GM12878 (cell line): ENCODE results near the gene ECHDC1. TPM values are rescaled to one million over a fixed set of nuclear protein-coding genes. Genes with fewer than 3 reads are reported as not detected.
A peak's percentile ranks its signal among the peaks of the same experiment; 100 is the strongest.

Experiments
- ATAC-seq: fragments of 200-7000 bp; cut with Tn5 transposase; 3 replicates; pipeline ENCODE4 v1.9.1; 2020; ENCODE audit warnings: mild to moderate bottlenecking, moderate library complexity
- BruUV-seq: library from RNA; stranded (reverse); fragments of 400-500 nt; replicated peaks from 2 replicates; lab custom pipeline; 2021; lab: Mats Ljungman, UMichigan
- CTCF ChIA-PET: fragments of 300-600 bp; sonication (Branson Sonifier 250); formaldehyde crosslinking; extraction: SDS; loops from one replicate; lab custom pipeline; 2021; ENCODE audit warnings: inconsistent platforms; lab: Yijun Ruan, JAX
- POLR2A ChIA-PET: fragments of 350-600 bp; formaldehyde crosslinking; extraction: SDS; loops from one replicate; lab custom pipeline; 2021; ENCODE audit warnings: inconsistent platforms; lab: Charles Lee
- RAD21 ChIA-PET: fragments of 300-600 bp; sonication (Branson Sonifier 250); formaldehyde crosslinking; loops from one replicate; lab custom pipeline; 2023; ENCODE audit warnings: antibody characterized with exemption; ENCODE audit not compliant: unreplicated experiment; lab: Charles Lee
- SMC1A ChIA-PET: fragments of 300-600 bp; sonication (Branson Sonifier 250); formaldehyde crosslinking; loops from one replicate; lab custom pipeline; 2023; ENCODE audit not compliant: unreplicated experiment, uncharacterized antibody; lab: Charles Lee
- DNase-seq: peaks from one replicate; pipeline ENCODE4 v3.0.0-alpha.2; 2011; ENCODE audit warnings: low read depth, low spot score
- FAIRE-seq: peaks from 3 replicates; lab custom pipeline; 2011; peaks lifted over from hg19 to GRCh38; lab: Jason Lieb, UNC
- H2AFZ ChIP-seq: 2 replicates; pipeline ENCODE4 v1.6.0; 2011; ENCODE audit warnings: low read depth, low read length, control low read depth; ENCODE audit not compliant: control insufficient read depth
- H3K27ac ChIP-seq: 2 replicates; pipeline ENCODE4 v1.5.1; 2011; ENCODE audit warnings: control low read depth; ENCODE audit not compliant: control insufficient read depth, insufficient read depth
- H3K27me3 ChIP-seq, 2 experiments: replicated peaks in 1 of 2; 2 replicates each; pipeline versions ENCODE4 v1.6.0 to v1.6.1; 2011; ENCODE audit warnings: low read length in 1 of 2; ENCODE audit not compliant: control insufficient read depth in 2 of 2, insufficient read depth in 2 of 2
- H3K36me3 ChIP-seq, 2 experiments: 2 replicates each; pipeline ENCODE4 v1.5.1; 2011; ENCODE audit warnings: low read length in 1 of 2; ENCODE audit not compliant: control insufficient read depth in 2 of 2, insufficient read depth in 2 of 2
- H3K4me1 ChIP-seq: 2 replicates; pipeline ENCODE4 v1.6.1; 2011; ENCODE audit warnings: mild to moderate bottlenecking, low read length, moderate library complexity, mixed read lengths; ENCODE audit not compliant: control insufficient read depth, insufficient read depth
- H3K4me2 ChIP-seq: 2 replicates; pipeline ENCODE4 v1.6.0; 2011; ENCODE audit warnings: control low read depth; ENCODE audit not compliant: control insufficient read depth, insufficient read depth
- H3K4me3 ChIP-seq: fragments of 200-600 bp; sonication (generic); 2 replicates; pipeline ENCODE4 v1.5.1; 2016
- H3K79me2 ChIP-seq: 2 replicates; pipeline ENCODE4 v1.6.0; 2011; ENCODE audit warnings: low read length; ENCODE audit not compliant: control insufficient read depth, insufficient read depth
- H3K9ac ChIP-seq: 2 replicates; pipeline ENCODE4 v1.8.0; 2011; ENCODE audit warnings: low read length, control low read depth, mixed read lengths; ENCODE audit not compliant: control insufficient read depth, insufficient read depth
- H3K9me3 ChIP-seq: replicated peaks from 3 replicates; pipeline ENCODE4 v1.5.1; 2011; ENCODE audit warnings: mild to moderate bottlenecking, low read length; ENCODE audit not compliant: control insufficient read depth, insufficient read depth
- H4K20me1 ChIP-seq: 2 replicates; pipeline ENCODE4 v1.6.0; 2011; ENCODE audit not compliant: control insufficient read depth, insufficient read depth
- ESRRA ChIP-seq: IDR thresholded peaks from 2 replicates; pipeline ENCODE4 v1.6.1; 2012; ENCODE audit warnings: mild to moderate bottlenecking, low read length, improper control_type of control experiment
- FOXM1 ChIP-seq: IDR thresholded peaks from 2 replicates; pipeline ENCODE4 v1.6.1; 2012; ENCODE audit warnings: low read depth, mild to moderate bottlenecking, inconsistent platforms, low read length, moderate library complexity
- IKZF2 ChIP-seq, 2 experiments: fragments of 450-650 bp; IDR thresholded peaks; 2 replicates each; pipeline ENCODE4 v1.6.1; 2017; ENCODE audit warnings: mild to moderate bottlenecking in 2 of 2, moderate library complexity in 2 of 2
- JUNB ChIP-seq: IDR thresholded peaks from 2 replicates; pipeline ENCODE4 v1.6.1; 2016; ENCODE audit warnings: antibody characterized with exemption, mild to moderate bottlenecking
- MYC ChIP-seq: IDR thresholded peaks from 2 replicates; pipeline ENCODE4 v1.6.1; 2011; ENCODE audit warnings: mild to moderate bottlenecking, low read length, moderate library complexity, inconsistent platforms; ENCODE audit not compliant: insufficient read depth, insufficient replicate concordance, insufficient read length, severe bottlenecking
- NFXL1 ChIP-seq: fragments of 450-650 bp; IDR thresholded peaks from 2 replicates; pipeline ENCODE4 v1.6.1; 2017; ENCODE audit warnings: antibody characterized with exemption, mild to moderate bottlenecking, borderline replicate concordance
- NR2C2 ChIP-seq: IDR thresholded peaks from 2 replicates; pipeline ENCODE4 v1.6.1; 2011; ENCODE audit warnings: borderline replicate concordance, low read depth; ENCODE audit not compliant: control insufficient read depth, insufficient read length
- TCF3 ChIP-seq: IDR thresholded peaks from 2 replicates; pipeline ENCODE4 v1.6.1; 2012; ENCODE audit warnings: low read depth, mild to moderate bottlenecking, low read length, borderline replicate concordance; ENCODE audit not compliant: insufficient read depth
- YBX1 ChIP-seq: fragments of 450-650 bp; IDR thresholded peaks from 2 replicates; pipeline ENCODE4 v1.6.1; 2016; ENCODE audit warnings: antibody characterized with exemption
- ZZZ3 ChIP-seq: IDR thresholded peaks from 2 replicates; pipeline ENCODE4 v1.6.1; 2011; ENCODE audit warnings: low read depth; ENCODE audit not compliant: control insufficient read depth, insufficient read length
- WGBS: methylation state at CpG from one replicate; pipeline ENCODE4 v1.1.6; 2016; ENCODE audit warnings: low lambda C conversion rate; ENCODE audit not compliant: insufficient replicate concordance, insufficient coverage; ENCODE audit errors: missing lambda C conversion rate; 5-methylcytosine and 5-hydroxymethylcytosine counted together
- in situ Hi-C: fragments of 300-500 bp; cut with MboI; formaldehyde crosslinking; loops from 9 replicates; pipeline ENCODE4 v1.14.3; 2018; ENCODE audit warnings: mixed read lengths
- intact Hi-C: fragments of 100-400 bp; cut with micrococcal nuclease; formaldehyde crosslinking; loops from one replicate; pipeline ENCODE4 v1.14.2; 2022; ENCODE audit not compliant: unreplicated experiment
- polyA plus RNA-seq, 11 experiments: library from polyadenylated mRNA; depleted of rRNA in 4 of 11; unstranded in 6 of 11; stranded (reverse) in 5 of 11; fragments of >200 nt; fragmentation: Nextera tagmentation in 4 of 11; fragmentation: Illumina TruSeq in 1 of 11; extraction: Ambion mirVana in 4 of 11; extraction: Trizol in 1 of 11; gene quantifications; 1 replicate in 1 of 11; 2 replicates in 10 of 11; pipeline versions ENCODE4 v1.2.1 to v1.2.3, GENCODE V29; 2011 to 2016; ENCODE audit warnings: inconsistent platforms in 2 of 11, missing spikeins in 2 of 11, low read depth in 1 of 11
- total RNA-seq, 4 experiments: library from RNA; depleted of rRNA in 3 of 4; stranded (reverse); fragments of >200 nt in 3 of 4; fragmentation: Illumina TruSeq in 1 of 4; extraction: Trizol in 1 of 4; gene quantifications; 2 replicates each; pipeline versions ENCODE4 v1.2.1 to v1.2.3, GENCODE V29; 2013 to 2021
- TF ChIP-seq, protein P1 (sequence below): fragments of 450-650 bp; formaldehyde crosslinking; IDR thresholded peaks from 2 replicates; pipeline ENCODE4 v1.5.0; 2022; ENCODE audit warnings: mild to moderate bottlenecking, missing genetic modification characterization
- TF ChIP-seq, protein P2 (sequence below): fragments of 450-650 bp; IDR thresholded peaks from 2 replicates; pipeline ENCODE4 v1.6.1; 2017; ENCODE audit warnings: borderline replicate concordance
- TF ChIP-seq, protein P3 (sequence below): fragments of 450-650 bp; IDR thresholded peaks from 2 replicates; pipeline ENCODE4 v1.6.1; 2018; ENCODE audit warnings: borderline replicate concordance, mild to moderate bottlenecking; ENCODE audit not compliant: partially characterized antibody
- TF ChIP-seq, protein P4 (sequence below): IDR thresholded peaks from 2 replicates; pipeline ENCODE4 v1.6.1; 2011; ENCODE audit warnings: mild to moderate bottlenecking, low read depth, low read length, moderate library complexity; ENCODE audit not compliant: insufficient replicate concordance

ECHDC1 gene
- total and polyA plus RNA-seq, 10 of the 15 experiments (the other 5 are each of a cell fraction or from before 2014, with no cell fraction given) = 46.2 to 111 (median 70.7) TPM

DNA sequence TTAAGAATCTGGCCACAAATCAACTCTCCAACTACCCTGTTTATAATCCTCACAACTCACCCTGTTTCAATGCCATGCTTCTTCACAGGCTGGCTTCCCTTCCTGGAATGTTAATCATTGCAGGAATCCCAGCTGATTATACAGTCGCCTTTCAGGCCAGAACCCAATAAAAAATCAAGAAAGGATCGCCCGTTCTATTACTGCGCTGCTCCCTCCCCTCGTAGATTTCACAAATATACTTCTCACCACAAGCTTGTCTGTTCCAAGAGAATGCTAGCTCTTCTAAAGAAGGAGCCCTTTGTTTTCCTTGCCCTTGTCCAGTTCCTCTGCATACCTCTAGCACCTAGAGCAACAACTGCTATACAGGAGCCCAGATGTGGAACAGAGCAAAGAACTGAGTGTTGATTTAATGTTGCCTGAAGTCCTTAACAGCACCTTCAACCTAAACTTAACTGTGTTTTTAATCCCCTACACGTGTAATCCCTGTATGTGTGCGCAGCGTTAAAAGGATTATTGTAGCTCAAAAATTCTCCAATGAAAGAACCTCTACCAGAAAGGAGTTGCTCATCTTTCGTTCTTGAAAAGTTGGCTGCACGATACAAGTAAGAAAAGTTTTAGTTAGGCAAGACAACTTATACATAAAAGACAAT is 988 bp downstream of the ECHDC1 start:
- Histone ChIP-seq H3K9me3 (no peaks in the 10 kb centered on the region; the same call in 2 of the 3 replicates), H3K9ac (peak overlapping the region; percentile 97), H3K79me2 (peaks cover 69% of the 10 kb centered on the region), H2AFZ (peak overlapping the region; percentile 96), H3K4me2 (peak overlapping the region; percentile 95), H3K36me3 (no peaks in the 10 kb centered on the region), H4K20me1 (no peaks in the 10 kb centered on the region), H3K4me3 (peak overlapping the region; percentile 93), H3K27ac (peak overlapping the region; percentile 98), H3K4me1 (peaks cover 15% of the 10 kb centered on the region), H3K27me3 (no peaks in the 10 kb centered on the region)
- ChIA-PET SMC1A (interaction anchor here (1.0 to 2.4 kb wide), 11 partner anchors 19 to 141 kb away, joined by 3 to 20 read pairs (median 4); no protein-coding TSS in a partner anchor), POLR2A (interaction anchor here (0.6 to 2.4 kb wide), 5 partner anchors 9 to 121 kb away, joined by 3 to 12 read pairs (median 5); partner anchors contain the start of gene RNF146), RAD21 (interaction anchor here (0.7 to 2.8 kb wide), 5 partner anchors 9 to 78 kb away, joined by 3 to 14 read pairs (median 6); no protein-coding TSS in a partner anchor), CTCF (interaction anchor here (0.8 to 3.2 kb wide), 9 partner anchors 10 to 174 kb away, joined by 3 to 14 read pairs (median 4); partner anchors contain the start of gene RNF146)
- ATAC-seq = peak; percentile 13
- in situ Hi-C loops (no loop called here), intact Hi-C loops (loop anchor here (2.0 kb wide), 2 partner anchors 76 to 78 kb away; partner anchors contain the start of gene RNF146)
- BruUV-seq = TSS peak; percentile 65
- 14% methylated on average over 10 of the region's 10 CpGs for WGBS
- peak; percentile 13 for FAIRE-seq
- DNase-seq = no peak
- TF ChIP-seq, protein P1, sequence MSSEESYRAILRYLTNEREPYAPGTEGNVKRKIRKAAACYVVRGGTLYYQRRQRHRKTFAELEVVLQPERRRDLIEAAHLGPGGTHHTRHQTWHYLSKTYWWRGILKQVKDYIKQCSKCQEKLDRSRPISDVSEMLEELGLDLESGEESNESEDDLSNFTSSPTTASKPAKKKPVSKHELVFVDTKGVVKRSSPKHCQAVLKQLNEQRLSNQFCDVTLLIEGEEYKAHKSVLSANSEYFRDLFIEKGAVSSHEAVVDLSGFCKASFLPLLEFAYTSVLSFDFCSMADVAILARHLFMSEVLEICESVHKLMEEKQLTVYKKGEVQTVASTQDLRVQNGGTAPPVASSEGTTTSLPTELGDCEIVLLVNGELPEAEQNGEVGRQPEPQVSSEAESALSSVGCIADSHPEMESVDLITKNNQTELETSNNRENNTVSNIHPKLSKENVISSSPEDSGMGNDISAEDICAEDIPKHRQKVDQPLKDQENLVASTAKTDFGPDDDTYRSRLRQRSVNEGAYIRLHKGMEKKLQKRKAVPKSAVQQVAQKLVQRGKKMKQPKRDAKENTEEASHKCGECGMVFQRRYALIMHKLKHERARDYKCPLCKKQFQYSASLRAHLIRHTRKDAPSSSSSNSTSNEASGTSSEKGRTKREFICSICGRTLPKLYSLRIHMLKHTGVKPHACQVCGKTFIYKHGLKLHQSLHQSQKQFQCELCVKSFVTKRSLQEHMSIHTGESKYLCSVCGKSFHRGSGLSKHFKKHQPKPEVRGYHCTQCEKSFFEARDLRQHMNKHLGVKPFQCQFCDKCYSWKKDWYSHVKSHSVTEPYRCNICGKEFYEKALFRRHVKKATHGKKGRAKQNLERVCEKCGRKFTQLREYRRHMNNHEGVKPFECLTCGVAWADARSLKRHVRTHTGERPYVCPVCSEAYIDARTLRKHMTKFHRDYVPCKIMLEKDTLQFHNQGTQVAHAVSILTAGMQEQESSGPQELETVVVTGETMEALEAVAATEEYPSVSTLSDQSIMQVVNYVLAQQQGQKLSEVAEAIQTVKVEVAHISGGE (CRISPR knock-in tag) = no peak
- TF ChIP-seq NFXL1 (no peak), NR2C2 (no peak), JUNB (no peak), ESRRA (no peak), TCF3 (no peak), ZZZ3 (no peak), YBX1 (no peak), MYC (no peak), FOXM1 (no peak), IKZF2 (IDR thresholded peaks at IDR 0.05) (no peak)
- TF ChIP-seq, protein P2, sequence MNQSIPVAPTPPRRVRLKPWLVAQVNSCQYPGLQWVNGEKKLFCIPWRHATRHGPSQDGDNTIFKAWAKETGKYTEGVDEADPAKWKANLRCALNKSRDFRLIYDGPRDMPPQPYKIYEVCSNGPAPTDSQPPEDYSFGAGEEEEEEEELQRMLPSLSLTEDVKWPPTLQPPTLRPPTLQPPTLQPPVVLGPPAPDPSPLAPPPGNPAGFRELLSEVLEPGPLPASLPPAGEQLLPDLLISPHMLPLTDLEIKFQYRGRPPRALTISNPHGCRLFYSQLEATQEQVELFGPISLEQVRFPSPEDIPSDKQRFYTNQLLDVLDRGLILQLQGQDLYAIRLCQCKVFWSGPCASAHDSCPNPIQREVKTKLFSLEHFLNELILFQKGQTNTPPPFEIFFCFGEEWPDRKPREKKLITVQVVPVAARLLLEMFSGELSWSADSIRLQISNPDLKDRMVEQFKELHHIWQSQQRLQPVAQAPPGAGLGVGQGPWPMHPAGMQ = no peak
- TF ChIP-seq, protein P3, sequence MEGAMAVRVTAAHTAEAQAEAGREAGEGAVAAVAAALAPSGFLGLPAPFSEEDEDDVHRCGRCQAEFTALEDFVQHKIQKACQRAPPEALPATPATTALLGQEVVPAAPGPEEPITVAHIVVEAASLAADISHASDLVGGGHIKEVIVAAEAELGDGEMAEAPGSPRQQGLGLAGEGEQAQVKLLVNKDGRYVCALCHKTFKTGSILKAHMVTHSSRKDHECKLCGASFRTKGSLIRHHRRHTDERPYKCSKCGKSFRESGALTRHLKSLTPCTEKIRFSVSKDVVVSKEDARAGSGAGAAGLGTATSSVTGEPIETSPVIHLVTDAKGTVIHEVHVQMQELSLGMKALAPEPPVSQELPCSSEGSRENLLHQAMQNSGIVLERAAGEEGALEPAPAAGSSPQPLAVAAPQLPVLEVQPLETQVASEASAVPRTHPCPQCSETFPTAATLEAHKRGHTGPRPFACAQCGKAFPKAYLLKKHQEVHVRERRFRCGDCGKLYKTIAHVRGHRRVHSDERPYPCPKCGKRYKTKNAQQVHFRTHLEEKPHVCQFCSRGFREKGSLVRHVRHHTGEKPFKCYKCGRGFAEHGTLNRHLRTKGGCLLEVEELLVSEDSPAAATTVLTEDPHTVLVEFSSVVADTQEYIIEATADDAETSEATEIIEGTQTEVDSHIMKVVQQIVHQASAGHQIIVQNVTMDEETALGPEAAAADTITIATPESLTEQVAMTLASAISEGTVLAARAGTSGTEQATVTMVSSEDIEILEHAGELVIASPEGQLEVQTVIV = no peak
- TF ChIP-seq, protein P4, sequence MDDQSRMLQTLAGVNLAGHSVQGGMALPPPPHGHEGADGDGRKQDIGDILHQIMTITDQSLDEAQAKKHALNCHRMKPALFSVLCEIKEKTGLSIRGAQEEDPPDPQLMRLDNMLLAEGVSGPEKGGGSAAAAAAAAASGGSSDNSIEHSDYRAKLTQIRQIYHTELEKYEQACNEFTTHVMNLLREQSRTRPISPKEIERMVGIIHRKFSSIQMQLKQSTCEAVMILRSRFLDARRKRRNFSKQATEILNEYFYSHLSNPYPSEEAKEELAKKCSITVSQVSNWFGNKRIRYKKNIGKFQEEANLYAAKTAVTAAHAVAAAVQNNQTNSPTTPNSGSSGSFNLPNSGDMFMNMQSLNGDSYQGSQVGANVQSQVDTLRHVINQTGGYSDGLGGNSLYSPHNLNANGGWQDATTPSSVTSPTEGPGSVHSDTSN = no peak
